ENCODE measurements around the gene TMEM132E.

TMEM132E gene

GRCh38 chr17:34570506-34570905 lies 8.9 kb upstream of the TMEM132E start:
- DNase-seq = no peak

- DNase-seq = no peak
These were observed 7.8 kb upstream of the TMEM132E start for GRCh38 chr17:34571428-34572130.

DNA sequence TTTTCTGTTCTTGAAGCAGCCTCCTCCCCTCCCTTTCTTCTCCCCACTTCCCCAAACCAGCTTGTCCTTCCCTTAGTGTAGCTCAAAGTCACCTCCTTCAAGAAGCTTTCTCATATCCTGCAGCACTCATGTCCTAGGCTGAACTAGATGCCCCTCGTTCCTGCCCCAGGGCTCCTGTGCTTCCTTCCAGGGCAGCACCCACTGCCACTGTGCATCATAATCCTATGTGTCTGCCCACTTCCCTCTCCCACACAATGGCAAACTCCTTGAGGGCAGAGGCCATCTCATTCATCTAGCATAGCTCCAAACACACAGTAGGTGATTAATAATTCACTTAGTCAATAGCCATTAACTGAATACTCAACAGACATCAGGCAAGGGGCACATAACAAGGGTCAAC lies 6.9 kb upstream of the TMEM132E start:
- DNase-seq = no peak

- no peak for DNase-seq
These were observed 4.2 kb upstream of the TMEM132E start for GRCh38 chr17:34575182-34575581.

- DNase-seq = no peak
These were observed 1.4 kb upstream of the TMEM132E start for GRCh38 chr17:34578016-34578415.

DNA sequence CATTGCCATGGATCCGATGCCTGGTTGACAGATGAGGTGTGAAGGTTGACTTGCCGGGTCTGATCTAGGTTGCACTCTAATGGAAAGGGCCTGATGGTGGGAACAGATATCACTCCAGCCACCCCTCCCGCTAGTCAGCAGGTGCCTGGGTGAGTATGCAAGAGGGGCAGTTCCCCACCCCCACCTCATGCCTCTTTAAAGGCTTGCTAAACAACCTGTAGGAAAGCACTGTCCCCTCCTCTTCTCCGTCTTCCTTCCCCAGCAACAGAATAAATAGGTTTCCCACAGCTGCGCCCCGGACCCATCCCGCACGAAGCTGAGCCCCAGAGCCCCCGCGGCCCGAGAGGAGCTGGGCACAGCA lies 746 bp upstream of the TMEM132E start:
- DNase-seq = no peak

- no peak for DNase-seq
These were observed 750 bp downstream of the TMEM132E start for GRCh38 chr17:34579979-34580684.

GRCh38 chr17:34580685-34581445 lies 1.5 kb downstream of the TMEM132E start:
- peak in 1 of 2 donors; percentile 8 for DNase-seq

GRCh38 chr17:34581446-34582184 lies 2.2 kb downstream of the TMEM132E start:
- no peak for DNase-seq

DNA sequence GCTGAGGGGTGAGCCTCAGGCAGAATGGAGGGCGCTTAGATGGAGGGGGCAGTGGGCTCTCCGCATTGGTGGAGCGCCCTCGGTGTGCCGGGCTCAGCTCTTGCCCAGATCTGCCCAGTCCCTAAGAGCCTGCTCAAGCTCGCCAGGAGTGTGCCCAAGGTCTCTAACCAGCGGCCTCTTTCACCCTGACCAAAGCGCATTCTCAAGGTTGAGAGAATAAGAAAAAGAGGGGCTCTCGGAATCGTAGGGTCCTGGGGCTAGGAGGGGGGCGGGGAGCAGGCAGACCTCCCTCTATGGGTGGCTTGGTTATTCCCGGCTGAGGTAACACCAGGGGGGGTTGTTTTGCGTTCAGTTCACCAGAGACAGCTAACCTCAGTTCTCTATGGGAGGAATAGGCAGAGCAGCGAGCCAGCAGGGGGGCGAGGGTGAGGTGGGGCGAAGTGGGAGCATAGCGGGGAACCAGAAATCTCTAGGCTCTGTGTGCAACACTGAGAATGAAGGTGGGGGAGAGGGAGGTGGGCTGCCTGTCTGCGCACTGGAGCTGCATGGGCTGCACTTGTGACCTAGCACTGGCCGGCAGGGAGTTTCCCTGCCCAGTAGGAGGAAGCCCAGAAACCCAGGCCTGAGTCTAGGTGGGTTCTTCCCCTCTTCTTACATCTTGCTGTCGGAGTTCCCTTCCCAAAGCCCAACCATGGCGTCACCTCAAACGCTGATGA lies 3.0 kb downstream of the TMEM132E start:
- no peak for DNase-seq

DNA sequence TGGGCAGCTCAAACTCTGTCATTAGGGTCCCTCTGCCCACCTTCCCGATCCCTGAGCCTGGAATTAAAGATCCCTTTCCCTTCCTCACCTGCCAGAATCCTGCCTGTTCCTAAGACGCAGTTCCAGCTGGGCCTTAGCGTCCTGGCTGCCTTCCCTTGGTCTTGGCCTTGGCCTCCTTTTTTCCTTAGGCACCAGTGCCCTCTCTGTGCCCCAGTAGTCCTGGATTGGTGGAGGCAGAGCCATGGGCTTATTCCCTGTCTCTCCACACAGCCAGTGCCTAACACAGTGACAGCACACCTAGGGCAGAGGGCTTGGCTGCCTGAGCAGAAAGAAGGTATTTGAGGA lies 3.5 kb downstream of the TMEM132E start:
- DNase-seq = no peak

DNA sequence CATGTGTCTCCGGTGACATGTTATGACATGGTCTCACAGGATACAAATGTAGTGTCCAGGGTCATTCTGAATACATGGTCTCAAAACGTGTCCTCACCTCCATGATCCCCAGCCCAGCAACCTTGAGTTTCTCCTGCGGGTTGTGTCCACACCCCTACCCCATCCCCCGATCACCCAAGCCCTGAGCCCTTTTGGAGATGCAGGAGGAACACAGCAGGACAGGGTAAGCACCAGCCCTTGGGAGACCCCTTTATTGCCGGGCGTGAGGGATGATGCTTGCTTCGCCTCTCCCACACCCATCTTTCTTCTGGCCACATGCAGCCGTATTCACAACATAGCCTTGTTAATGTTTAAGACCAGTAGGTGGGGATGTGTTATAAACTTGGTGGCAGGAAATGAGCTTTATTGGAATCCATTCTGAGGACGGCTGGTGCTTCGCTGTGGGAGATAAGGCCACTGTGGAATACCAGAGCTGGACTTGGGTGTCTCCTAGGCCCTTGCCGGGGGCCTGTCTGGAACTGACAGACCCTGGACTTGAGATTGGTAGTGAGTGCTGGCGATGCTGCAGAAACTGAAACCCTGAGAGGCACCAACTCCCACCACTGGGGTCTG lies 5.5 kb downstream of the TMEM132E start:
- no peak for DNase-seq

GRCh38 chr17:34586346-34586846 lies 7.0 kb downstream of the TMEM132E start:
- no peak for DNase-seq

- DNase-seq = no peak
These were observed 8.9 kb downstream of the TMEM132E start for GRCh38 chr17:34588266-34588665.

- no peak for DNase-seq
These were observed 10.0 kb downstream of the TMEM132E start for GRCh38 chr17:34589120-34589965.

DNA sequence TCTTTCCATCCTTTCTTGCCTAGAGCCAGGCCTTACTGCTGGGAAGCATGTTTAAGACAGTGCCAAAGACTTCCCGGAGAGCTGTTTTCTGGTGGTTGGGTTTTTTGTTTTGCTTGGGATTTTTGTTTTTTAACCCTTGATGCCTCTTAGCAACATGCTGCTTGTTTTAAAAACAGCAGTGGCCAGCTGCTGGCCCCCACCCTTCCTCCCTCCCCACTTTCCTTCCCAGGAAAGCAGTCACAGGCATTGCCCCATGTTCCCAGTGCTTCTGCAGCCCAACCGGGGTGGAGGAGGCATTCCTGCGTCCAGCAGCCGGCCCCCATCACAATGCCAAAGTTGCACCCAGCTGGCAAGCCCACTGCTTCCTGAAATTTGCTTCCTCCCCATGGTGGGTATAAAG lies 12.6 kb downstream of the TMEM132E start:
- no peak for DNase-seq

DNA sequence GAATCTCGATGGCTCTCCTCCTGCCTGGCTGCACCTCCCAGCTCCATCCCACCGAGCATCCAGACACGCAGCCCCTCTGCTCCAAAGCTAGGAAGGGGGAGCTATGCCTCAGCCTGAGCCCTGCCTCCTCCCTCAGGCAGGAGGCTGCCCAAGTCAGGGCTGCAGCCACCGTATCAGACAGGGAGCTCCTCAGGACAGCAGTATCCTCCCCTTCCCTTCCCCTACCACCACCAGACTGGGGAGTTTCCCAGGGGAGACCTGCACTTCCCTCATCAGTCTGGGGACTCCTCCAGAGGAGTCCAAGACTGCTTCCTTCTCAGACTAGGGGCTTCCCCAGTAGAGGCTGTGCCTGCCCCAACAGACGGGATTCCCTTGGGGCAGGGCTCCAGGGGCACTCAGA lies 17.5 kb downstream of the TMEM132E start:
- no peak for DNase-seq

GRCh38 chr17:34598161-34598776 lies 18.9 kb downstream of the TMEM132E start:
- no peak for DNase-seq

DNA sequence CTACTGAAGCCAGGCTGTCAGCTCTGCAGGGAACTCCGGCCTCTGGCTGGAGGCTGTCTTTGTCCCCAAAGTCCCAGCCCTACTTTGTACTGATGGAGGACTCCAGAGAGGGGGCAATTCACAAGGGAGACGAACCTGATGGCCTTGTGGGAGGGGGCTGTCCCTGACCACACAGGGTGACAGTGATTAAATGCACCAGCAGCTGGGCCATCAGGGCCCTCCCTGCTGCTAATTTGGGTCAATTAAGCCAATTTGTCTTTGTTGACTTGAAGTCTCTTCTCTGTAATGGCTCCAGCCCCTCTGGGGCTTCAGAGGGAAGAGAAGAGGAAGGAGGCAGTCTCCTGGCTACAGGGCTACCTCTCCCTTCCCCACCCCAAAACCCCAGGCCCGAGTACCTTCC lies 22.0 kb downstream of the TMEM132E start:
- no peak for DNase-seq

DNA sequence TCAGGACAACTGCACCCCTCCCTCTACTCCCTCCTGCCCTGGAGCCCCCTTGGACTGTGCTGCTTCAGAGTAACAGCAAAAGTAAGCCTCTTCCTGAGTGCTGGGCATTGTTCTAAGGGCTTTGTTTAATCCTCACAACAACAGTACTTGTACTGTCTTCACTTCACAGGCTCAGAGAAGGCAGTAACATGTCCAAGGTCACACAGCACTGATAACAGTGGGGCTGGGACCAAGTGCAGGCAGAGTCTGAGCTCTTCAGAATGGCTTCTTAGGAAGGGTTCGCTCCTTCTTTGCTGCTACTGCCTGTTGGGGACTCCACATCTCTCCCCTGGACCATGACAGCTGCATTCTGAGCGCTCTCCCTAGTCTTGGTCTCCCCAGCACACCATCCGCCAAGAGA lies 24.6 kb downstream of the TMEM132E start:
- no peak for DNase-seq

GRCh38 chr17:34606763-34607162 lies 27.4 kb downstream of the TMEM132E start:
- no peak for DNase-seq

Data from stimulated activated CD4-positive, alpha-beta T cell treated with anti-CD3 and anti-CD28 coated beads, Interleukin-2, amount 100 ng/mL, for 48 hours (primary cell).